H1 (cell line): ENCODE results near the gene SCRN1. TPM values are rescaled to one million over a fixed set of nuclear protein-coding genes. Genes with fewer than 3 reads are reported as not detected.

Experiments used
- CTCF ChIA-PET: fragments of 300-600 bp; sonication (Branson Sonifier 250); formaldehyde crosslinking; loops from one replicate; lab custom pipeline; 2021; ENCODE audit not compliant: partially characterized antibody; lab: Charles Lee
- POLR2A ChIA-PET: fragments of 300-600 bp; sonication (Branson Sonifier 250); formaldehyde crosslinking; loops from one replicate; lab custom pipeline; 2021; ENCODE audit warnings: inconsistent platforms; ENCODE audit not compliant: partially characterized antibody; lab: Charles Lee
- DNase-seq, 2 experiments: peaks; one replicate each; pipeline versions ENCODE4 v3.0.0 to v3.0.0-alpha.2; 2010 to 2022; ENCODE audit warnings: low spot score in 2 of 2, low read depth in 1 of 2, mixed read lengths in 1 of 2
- FAIRE-seq: peaks from 2 replicates; lab custom pipeline; 2011; peaks lifted over from hg19 to GRCh38; lab: Jason Lieb, UNC
- H2AFZ ChIP-seq: 2 replicates; pipeline ENCODE4 v1.8.1; 2012; ENCODE audit warnings: low read length, inconsistent platforms
- H2AK5ac ChIP-seq: 2 replicates; pipeline ENCODE4 v1.6.1; 2013; ENCODE audit warnings: low read depth, low read length
- H2BK120ac ChIP-seq: replicated peaks from 2 replicates; pipeline ENCODE3; 2013; ENCODE audit warnings: low read depth, low read length, inconsistent platforms
- H2BK12ac ChIP-seq: 2 replicates; pipeline ENCODE4 v1.6.1; 2013; ENCODE audit warnings: low read depth, low read length
- H2BK15ac ChIP-seq: 2 replicates; pipeline ENCODE4 v1.6.1; 2013; ENCODE audit warnings: low read length
- H2BK20ac ChIP-seq: 2 replicates; pipeline ENCODE4 v1.6.1; 2013; ENCODE audit warnings: low read length
- H2BK5ac ChIP-seq: 2 replicates; pipeline ENCODE4 v1.6.1; 2013; ENCODE audit warnings: low read depth, low read length
- H3K14ac ChIP-seq: 2 replicates; pipeline ENCODE4 v1.6.1; 2013; ENCODE audit warnings: inconsistent platforms; ENCODE audit not compliant: insufficient read length
- H3K18ac ChIP-seq: 2 replicates; pipeline ENCODE4 v1.6.1; 2013; ENCODE audit warnings: low read length; ENCODE audit errors: extremely low read depth
- H3K23ac ChIP-seq: 2 replicates; pipeline ENCODE4 v1.6.1; 2013; ENCODE audit warnings: inconsistent platforms; ENCODE audit not compliant: insufficient read length
- H3K23me2 ChIP-seq: 2 replicates; pipeline ENCODE4 v1.6.1; 2013; ENCODE audit warnings: low read depth, low read length
- H3K27ac ChIP-seq: 2 replicates; pipeline ENCODE4 v1.6.1; 2011; ENCODE audit warnings: low read depth, low read length, inconsistent platforms
- H3K27me3 ChIP-seq, 4 experiments: replicated peaks in 1 of 4; 1 replicate in 1 of 4; 2 replicates in 3 of 4; pipeline versions ENCODE4 v1.6.1 to v1.8.1; 2011 to 2013; ENCODE audit warnings: low read length in 3 of 4, mild to moderate bottlenecking in 3 of 4, inconsistent platforms in 2 of 4, mixed read lengths in 2 of 4, moderate library complexity in 1 of 4; ENCODE audit not compliant: control insufficient read depth in 3 of 4, insufficient read depth in 3 of 4; ENCODE audit errors: extremely low read depth in 1 of 4
- H3K36me3 ChIP-seq, 4 experiments: 2 replicates each; pipeline versions ENCODE4 v1.6.1 to v1.8.1; 2011 to 2013; ENCODE audit warnings: mild to moderate bottlenecking in 4 of 4, low read length in 3 of 4, moderate library complexity in 2 of 4, control low read depth in 1 of 4, inconsistent platforms in 1 of 4; ENCODE audit not compliant: insufficient read depth in 4 of 4, control insufficient read depth in 2 of 4
- H3K4ac ChIP-seq: replicated peaks from 2 replicates; pipeline ENCODE3; 2013; ENCODE audit warnings: low read length, low read depth, mixed read lengths, inconsistent platforms; ENCODE audit not compliant: insufficient read length
- H3K4me1 ChIP-seq, 4 experiments: replicated peaks in 1 of 4; 1 replicate in 1 of 4; 2 replicates in 3 of 4; pipeline versions ENCODE4 v1.6.1 to v1.8.1; 2011 to 2013; ENCODE audit warnings: low read length in 3 of 4, inconsistent platforms in 2 of 4, mixed read lengths in 1 of 4; ENCODE audit not compliant: insufficient read depth in 4 of 4, control insufficient read depth in 3 of 4
- H3K4me2 ChIP-seq, 2 experiments: 2 replicates each; pipeline versions ENCODE4 v1.6.1 to v1.8.1; 2011 to 2013; ENCODE audit warnings: low read depth in 2 of 2, low read length in 2 of 2, control low read depth in 1 of 2, inconsistent platforms in 1 of 2, mild to moderate bottlenecking in 1 of 2; ENCODE audit not compliant: insufficient read depth in 1 of 2
- H3K4me3 ChIP-seq, 4 experiments: fragments of 200-600, 300-600 bp in 1 of 4; sonication (generic), shearing (Covaris generic), sonication (Bioruptor Twin) in 1 of 4; 2 replicates each; pipeline versions ENCODE4 v1.5.1 to v1.8.1; 2011 to 2016; ENCODE audit warnings: low read length in 4 of 4, low read depth in 3 of 4, control low read depth in 2 of 4, inconsistent platforms in 2 of 4, mild to moderate bottlenecking in 2 of 4, mixed read lengths in 1 of 4, moderate library complexity in 1 of 4; ENCODE audit not compliant: insufficient read depth in 2 of 4; ENCODE audit errors: extremely low read depth in 1 of 4
- H3K56ac ChIP-seq: replicated peaks from 2 replicates; pipeline ENCODE3; 2013; ENCODE audit warnings: low read depth, mild to moderate bottlenecking, mixed read lengths, low read length, inconsistent platforms; ENCODE audit not compliant: insufficient read length
- H3K79me1 ChIP-seq: 2 replicates; pipeline ENCODE4 v1.6.1; 2013; ENCODE audit warnings: low read depth, low read length, control low read depth
- H3K79me2 ChIP-seq, 2 experiments: 2 replicates each; pipeline versions ENCODE4 v1.6.1 to v1.8.1; 2012 to 2013; ENCODE audit warnings: low read length in 2 of 2, mild to moderate bottlenecking in 2 of 2, inconsistent platforms in 1 of 2; ENCODE audit not compliant: insufficient read depth in 2 of 2, control insufficient read depth in 1 of 2
- H3K9ac ChIP-seq, 4 experiments: replicated peaks in 1 of 4; 1 replicate in 1 of 4; 2 replicates in 3 of 4; pipeline versions ENCODE4 v1.6.1 to v1.8.1; 2011 to 2013; ENCODE audit warnings: low read depth in 3 of 4, low read length in 3 of 4, control low read depth in 2 of 4, mild to moderate bottlenecking in 2 of 4, moderate library complexity in 2 of 4, inconsistent platforms in 1 of 4; ENCODE audit errors: extremely low read depth in 1 of 4
- H3K9me3 ChIP-seq, 2 experiments: 2 replicates each; pipeline versions ENCODE4 v1.6.1 to v1.8.1; 2012 to 2013; ENCODE audit warnings: mild to moderate bottlenecking in 2 of 2, moderate library complexity in 2 of 2, control low read depth in 1 of 2, inconsistent platforms in 1 of 2, low read depth in 1 of 2, low read length in 1 of 2, mixed read lengths in 1 of 2; ENCODE audit not compliant: insufficient read depth in 2 of 2
- H4K20me1 ChIP-seq, 2 experiments: replicated peaks in 1 of 2; 2 replicates each; pipeline versions ENCODE3 to v1.8.1; 2011 to 2013; ENCODE audit warnings: inconsistent platforms in 2 of 2, low read length in 2 of 2, mild to moderate bottlenecking in 1 of 2; ENCODE audit not compliant: insufficient read depth in 2 of 2, control insufficient read depth in 1 of 2
- H4K5ac ChIP-seq: 2 replicates; pipeline ENCODE4 v1.6.1; 2013; ENCODE audit warnings: low read length, low read depth, mixed read lengths, inconsistent platforms; ENCODE audit not compliant: insufficient read length
- H4K8ac ChIP-seq: 2 replicates; pipeline ENCODE4 v1.8.0; 2013; ENCODE audit warnings: mild to moderate bottlenecking, moderate library complexity, low read length, inconsistent platforms; ENCODE audit not compliant: insufficient read depth; ENCODE audit errors: extremely low read depth
- H4K91ac ChIP-seq: replicated peaks from 2 replicates; pipeline ENCODE3; 2013; ENCODE audit warnings: low read length, mixed read lengths, inconsistent platforms; ENCODE audit not compliant: insufficient read length
- BACH1 ChIP-seq: IDR thresholded peaks from 2 replicates; pipeline ENCODE4 v1.6.1; 2012; ENCODE audit warnings: low read length, improper control_type of control experiment
- GABPA ChIP-seq: IDR thresholded peaks from 2 replicates; pipeline ENCODE4 v1.6.1; 2011; ENCODE audit warnings: mild to moderate bottlenecking, low read length, moderate library complexity, borderline replicate concordance; ENCODE audit not compliant: insufficient read depth
- JUN ChIP-seq: IDR thresholded peaks from 2 replicates; pipeline ENCODE4 v1.6.1; 2011; ENCODE audit warnings: low read depth, mild to moderate bottlenecking, improper control_type of control experiment, low read length
- NANOG ChIP-seq: IDR thresholded peaks from 2 replicates; pipeline ENCODE4 v1.6.1; 2011; ENCODE audit warnings: low read length, low read depth, mild to moderate bottlenecking, inconsistent platforms; ENCODE audit not compliant: insufficient read depth, poor library complexity, severe bottlenecking
- NRF1 ChIP-seq: IDR thresholded peaks from 2 replicates; pipeline ENCODE4 v1.6.1; 2011; ENCODE audit warnings: mild to moderate bottlenecking, low read depth, low read length, improper control_type of control experiment
- POLR2AphosphoS5 ChIP-seq: IDR thresholded peaks from 2 replicates; pipeline ENCODE4 v1.6.1; 2011; ENCODE audit warnings: low read depth, low read length
- SRF ChIP-seq: IDR thresholded peaks from 2 replicates; pipeline ENCODE4 v1.6.1; 2011; ENCODE audit warnings: mild to moderate bottlenecking, low read depth, low read length, moderate library complexity
- ZNF274 ChIP-seq: IDR thresholded peaks from 2 replicates; pipeline ENCODE4 v1.7.0; 2012; ENCODE audit warnings: low read length, borderline replicate concordance; ENCODE audit errors: extremely low read depth
- WGBS, 2 experiments: shearing (Covaris generic) in 1 of 2; methylation state at CpG; one replicate each; pipeline versions ENCODE4 v1.1.6 to v1.1.7; 2013 to 2015; ENCODE audit warnings: low lambda C conversion rate in 2 of 2, mixed read lengths in 2 of 2, inconsistent platforms in 1 of 2, low coverage in 1 of 2, missing lambda C conversion rate in 1 of 2; ENCODE audit not compliant: insufficient replicate concordance in 2 of 2, insufficient coverage in 1 of 2, insufficient read length in 1 of 2; ENCODE audit errors: extremely low coverage in 1 of 2, missing lambda C conversion rate in 1 of 2; 5-methylcytosine and 5-hydroxymethylcytosine counted together
- polyA plus RNA-seq, 7 experiments: library from polyadenylated mRNA; depleted of rRNA in 3 of 7; stranded (reverse) in 5 of 7; unstranded in 2 of 7; fragments of >200 nt in 5 of 7; fragments of 200-250 nt in 2 of 7; gene quantifications; 1 replicate in 5 of 7; 2 replicates in 1 of 7; 4 replicates in 1 of 7; pipeline versions ENCODE4 v1.2.1 to v1.2.3, GENCODE V29; 2011 to 2013; ENCODE audit warnings: missing spikeins in 2 of 7, mixed read lengths in 2 of 7
- total RNA-seq: library from RNA; stranded (reverse); fragmentation: NEBNext Ultra II Directional; extraction: Animal tissue kit (Norgen Biotek cat#: 25700); gene quantifications from 2 replicates; pipeline ENCODE4 v1.2.1, GENCODE V29; 2021
- TF ChIP-seq, protein P1 (sequence below), 3 experiments: IDR thresholded peaks; 1 replicate in 2 of 3; 2 replicates in 1 of 3; pipeline versions ENCODE4 v1.5.1 to v1.6.1; 2011; ENCODE audit warnings: low read length in 3 of 3, mild to moderate bottlenecking in 3 of 3, inconsistent platforms in 2 of 3, low read depth in 1 of 3, moderate library complexity in 1 of 3; ENCODE audit not compliant: insufficient read depth in 1 of 3; ENCODE audit errors: control extremely low read depth in 1 of 3
- TF ChIP-seq, protein P2 (sequence below): IDR thresholded peaks from 2 replicates; pipeline ENCODE4 v1.6.1; 2012; ENCODE audit warnings: low read length, inconsistent platforms

The SCRN1 gene
- total and polyA plus RNA-seq, 2 of the 8 experiments (the other 6 are each of a cell fraction or from before 2014, with no cell fraction given): 36.0 to 75.8 TPM

GRCh38 chr7:29895559-29895958 is 94.0 kb downstream of the SCRN1 start:
- Histone ChIP-seq H3K79me2 (no peaks in the 10 kb centered on the region), H2BK5ac (no peak overlapping the region), H2BK12ac (no peak overlapping the region), H2BK120ac (no peak overlapping the region), H3K18ac (no peak overlapping the region), H3K9me3 (peaks cover 0 to 2% of the 10 kb centered on the region in 2 experiments; a peak in 1 of 4 replicates), H3K4me2 (no peak overlapping the region), H3K9ac (no peak overlapping the region), H4K5ac (no peak overlapping the region), H4K91ac (no peak overlapping the region), H3K4me1 (no peaks in the 10 kb centered on the region; a peak in 1 of 7 replicates), H2AFZ (no peak overlapping the region), H3K4ac (no peak overlapping the region), H3K27ac (no peak overlapping the region), H2AK5ac (no peak overlapping the region), H2BK15ac (no peak overlapping the region), H4K8ac (no peak overlapping the region), H4K20me1 (peaks cover 1 to 3% of the 10 kb centered on the region in 2 experiments), H2BK20ac (no peak overlapping the region), H3K36me3 (peaks cover 0 to 11% (median 4%) of the 10 kb centered on the region in 4 experiments; a peak in 5 of 8 replicates), H3K23me2 (peaks cover 3% of the 10 kb centered on the region; the same call in 1 of the 2 replicates), H3K23ac (no peak overlapping the region), H3K14ac (no peak overlapping the region), H3K79me1 (no peaks in the 10 kb centered on the region), H3K56ac (no peak overlapping the region), H3K27me3 (no peaks in the 10 kb centered on the region), H3K4me3 (no peak overlapping the region)
- FAIRE-seq (no peak), DNase-seq (no peak)
- ChIA-PET POLR2A (no interaction called here), CTCF (interaction anchor here (1.0 to 1.1 kb wide), 2 partner anchors 10 to 13 kb away, joined by 3 read pairs; no protein-coding TSS in a partner anchor)
- no peak for TF ChIP-seq NANOG
- TF ChIP-seq, protein P1, sequence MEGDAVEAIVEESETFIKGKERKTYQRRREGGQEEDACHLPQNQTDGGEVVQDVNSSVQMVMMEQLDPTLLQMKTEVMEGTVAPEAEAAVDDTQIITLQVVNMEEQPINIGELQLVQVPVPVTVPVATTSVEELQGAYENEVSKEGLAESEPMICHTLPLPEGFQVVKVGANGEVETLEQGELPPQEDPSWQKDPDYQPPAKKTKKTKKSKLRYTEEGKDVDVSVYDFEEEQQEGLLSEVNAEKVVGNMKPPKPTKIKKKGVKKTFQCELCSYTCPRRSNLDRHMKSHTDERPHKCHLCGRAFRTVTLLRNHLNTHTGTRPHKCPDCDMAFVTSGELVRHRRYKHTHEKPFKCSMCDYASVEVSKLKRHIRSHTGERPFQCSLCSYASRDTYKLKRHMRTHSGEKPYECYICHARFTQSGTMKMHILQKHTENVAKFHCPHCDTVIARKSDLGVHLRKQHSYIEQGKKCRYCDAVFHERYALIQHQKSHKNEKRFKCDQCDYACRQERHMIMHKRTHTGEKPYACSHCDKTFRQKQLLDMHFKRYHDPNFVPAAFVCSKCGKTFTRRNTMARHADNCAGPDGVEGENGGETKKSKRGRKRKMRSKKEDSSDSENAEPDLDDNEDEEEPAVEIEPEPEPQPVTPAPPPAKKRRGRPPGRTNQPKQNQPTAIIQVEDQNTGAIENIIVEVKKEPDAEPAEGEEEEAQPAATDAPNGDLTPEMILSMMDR (IDR thresholded peaks at IDR 0.05; ENCODE audit: control extremely low read depth in 1 of 3, insufficient read depth in 1 of 3, low read depth in 1 of 3, low read length in 3 of 3): no peak
- TF ChIP-seq GABPA: no peak
- no peak for TF ChIP-seq POLR2AphosphoS5
- TF ChIP-seq BACH1: no peak
- no peak for TF ChIP-seq ZNF274
- TF ChIP-seq SRF: no peak
- no peak for TF ChIP-seq JUN
- TF ChIP-seq, protein P2, sequence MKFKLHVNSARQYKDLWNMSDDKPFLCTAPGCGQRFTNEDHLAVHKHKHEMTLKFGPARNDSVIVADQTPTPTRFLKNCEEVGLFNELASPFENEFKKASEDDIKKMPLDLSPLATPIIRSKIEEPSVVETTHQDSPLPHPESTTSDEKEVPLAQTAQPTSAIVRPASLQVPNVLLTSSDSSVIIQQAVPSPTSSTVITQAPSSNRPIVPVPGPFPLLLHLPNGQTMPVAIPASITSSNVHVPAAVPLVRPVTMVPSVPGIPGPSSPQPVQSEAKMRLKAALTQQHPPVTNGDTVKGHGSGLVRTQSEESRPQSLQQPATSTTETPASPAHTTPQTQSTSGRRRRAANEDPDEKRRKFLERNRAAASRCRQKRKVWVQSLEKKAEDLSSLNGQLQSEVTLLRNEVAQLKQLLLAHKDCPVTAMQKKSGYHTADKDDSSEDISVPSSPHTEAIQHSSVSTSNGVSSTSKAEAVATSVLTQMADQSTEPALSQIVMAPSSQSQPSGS: no peak
- TF ChIP-seq NRF1: no peak
- 85% methylated on average over 6 of the region's 6 CpGs; no CpG with 5 or more reads in 1 of the 2 experiments for WGBS, 2 experiments
